ENCODE results near the gene HTRA1. TPM values are rescaled to one million over a fixed set of nuclear protein-coding genes. Genes with fewer than 3 reads are reported as not detected.

Gene HTRA1
- total and polyA plus RNA-seq, 8 donors, result 26.3 to 81.2 (median 55.3) TPM

GRCh38 chr10:122458693-122459092, 2.7 kb upstream of the HTRA1 start:
- Histone ChIP-seq H3K27ac (no peak overlapping the region), H3K4me3 (no peak overlapping the region), H3K9me3 (no peaks in the 10 kb centered on the region), H3K4me1 (peaks cover 12 to 34% (median 28%) of the 10 kb centered on the region in 4 donors), H3K36me3 (no peaks in the 10 kb centered on the region), H3K27me3 (peaks cover 0 to 62% (median 14%) of the 10 kb centered on the region in 3 donors)
- no peak for DNase-seq
- intact Hi-C loops (cut with DNase I; ENCODE audit: low total_unique reads), result no loop called here
- no peak for TF ChIP-seq CTCF (IDR thresholded peaks at IDR 0.05)
- no peak for TF ChIP-seq POLR2AphosphoS5 (IDR thresholded peaks at IDR 0.05)
- TF ChIP-seq EP300 (IDR thresholded peaks at IDR 0.05), result no peak
- TF ChIP-seq POLR2A (IDR thresholded peaks at IDR 0.05), result no peak
- WGBS, 5 donors, result 65 to 74% (median 67%) methylated on average over 6 of the region's 6 CpGs

GRCh38 chr10:122459561-122460273, 1.6 kb upstream of the HTRA1 start:
- Histone ChIP-seq H3K9me3 (no peaks in the 10 kb centered on the region), H3K4me3 (no peak overlapping the region), H3K27ac (no peak overlapping the region), H3K4me1 (peaks cover 22 to 44% (median 33%) of the 10 kb centered on the region in 4 donors), H3K27me3 (peaks cover 0 to 63% (median 14%) of the 10 kb centered on the region in 3 donors), H3K36me3 (no peaks in the 10 kb centered on the region)
- TF ChIP-seq CTCF (IDR thresholded peaks at IDR 0.05), result no peak
- no peak for TF ChIP-seq POLR2AphosphoS5 (IDR thresholded peaks at IDR 0.05)
- no peak for TF ChIP-seq POLR2A (IDR thresholded peaks at IDR 0.05)
- TF ChIP-seq EP300 (IDR thresholded peaks at IDR 0.05), result no peak
- DNase-seq, result no peak
- intact Hi-C loops (cut with DNase I; ENCODE audit: low total_unique reads), result no loop called here
- 64 to 71% (median 66%) methylated on average over 14 of the region's 14 CpGs for WGBS, 5 donors

GRCh38 chr10:122460891-122461293, 461 bp upstream of the HTRA1 start:
- Histone ChIP-seq H3K9me3 (no peaks in the 10 kb centered on the region), H3K27me3 (peaks cover 0 to 63% (median 14%) of the 10 kb centered on the region in 3 donors), H3K4me1 (peaks cover 22 to 49% (median 38%) of the 10 kb centered on the region in 4 donors), H3K36me3 (no peaks in the 10 kb centered on the region), H3K4me3 (peak overlapping the region; percentile 60 to 81 (median 72)), H3K27ac (peak overlapping the region in 4 of 5 donors; percentile 53 to 92 (median 72))
- intact Hi-C loops (cut with DNase I; ENCODE audit: low total_unique reads), result no loop called here
- 0 to 1% (median 0%) methylated on average over 24 to 40 of the region's 40 CpGs for WGBS, 5 donors
- DNase-seq, result no peak
- no peak for TF ChIP-seq CTCF (IDR thresholded peaks at IDR 0.05)
- no peak for TF ChIP-seq POLR2AphosphoS5 (IDR thresholded peaks at IDR 0.05)
- no peak for TF ChIP-seq EP300 (IDR thresholded peaks at IDR 0.05)
- no peak for TF ChIP-seq POLR2A (IDR thresholded peaks at IDR 0.05)

GRCh38 chr10:122461729-122462532, 578 bp downstream of the HTRA1 start:
- H3K27ac ChIP-seq, result peak overlapping the region; percentile 9 to 92 (median 80)
- TF ChIP-seq EP300 (IDR thresholded peaks at IDR 0.05) (no peak), POLR2A (IDR thresholded peaks at IDR 0.05) (no peak), CTCF (IDR thresholded peaks at IDR 0.05) (no peak), POLR2AphosphoS5 (IDR thresholded peaks at IDR 0.05) (no peak)
- no peaks in the 10 kb centered on the region for H3K36me3 ChIP-seq
- H3K9me3 ChIP-seq, result no peaks in the 10 kb centered on the region
- peaks cover 22 to 53% (median 39%) of the 10 kb centered on the region in 4 donors for H3K4me1 ChIP-seq
- intact Hi-C loops (cut with DNase I; ENCODE audit: low total_unique reads), result no loop called here
- peak overlapping the region; percentile 60 to 81 (median 72) for H3K4me3 ChIP-seq
- DNase-seq, result peak; percentile 46 to 70
- peaks cover 0 to 63% (median 14%) of the 10 kb centered on the region in 3 donors for H3K27me3 ChIP-seq
- WGBS, 5 donors, result 0 to 2% (median 1%) methylated on average over 13 to 95 of the region's 95 CpGs

All from stomach (tissue), 9 donors.